NCI-H1436 (cell line): Measurements from ENCODE around the gene UBL4A.

Experiments used
- DNase-seq: peaks from one replicate; lab custom pipeline; 2025; lab: John Stamatoyannopoulos, UW

Gene UBL4A

GRCh38 chrX:154462396-154462795 lies 24.0 kb downstream of the UBL4A start:
- DNase-seq: no peak

GRCh38 chrX:154460326-154460725 lies 26.1 kb downstream of the UBL4A start:
- no peak for DNase-seq

- no peak for DNase-seq
Observed at GRCh38 chrX:154459832-154460231, 26.6 kb downstream of the UBL4A start.

GRCh38 chrX:154458954-154459778 lies 27.2 kb downstream of the UBL4A start:
- peak; percentile 78 for DNase-seq

GRCh38 chrX:154458116-154458953 lies 28.1 kb downstream of the UBL4A start, which contains the start of gene PLXNA3:
Gene PLXNA3, plus strand, starts transcription at chrX:154458281. Its CDS starts 1,903 bp downstream, at chrX:154460184.
- peak; percentile 35 for DNase-seq

- DNase-seq: peak; percentile 76
Observed at GRCh38 chrX:154457491-154458115, 28.8 kb downstream of the UBL4A start.

- DNase-seq: no peak
Observed at GRCh38 chrX:154452823-154453222, 33.6 kb downstream of the UBL4A start.

- no peak for DNase-seq
Observed at GRCh38 chrX:154450312-154450711, 36.1 kb downstream of the UBL4A start.

GRCh38 chrX:154449618-154450017 lies 36.8 kb downstream of the UBL4A start:
- DNase-seq: no peak

- no peak for DNase-seq
Observed at GRCh38 chrX:154448484-154448883, 37.9 kb downstream of the UBL4A start.

GRCh38 chrX:154446430-154446829 lies 40.0 kb downstream of the UBL4A start:
- no peak for DNase-seq

GRCh38 chrX:154445776-154446175 lies 40.6 kb downstream of the UBL4A start:
- DNase-seq: no peak

- no peak for DNase-seq
Observed at GRCh38 chrX:154444755-154445246, 41.6 kb downstream of the UBL4A start.

- peak; percentile 74 for DNase-seq
Observed at GRCh38 chrX:154443992-154444754, 42.2 kb downstream of the UBL4A start, which contains the start of gene FAM50A. Gene FAM50A, plus strand, starts transcription at chrX:154444141. Its CDS starts 95 bp downstream, at chrX:154444236.

- no peak for DNase-seq
Observed at GRCh38 chrX:154443479-154443910, 42.9 kb downstream of the UBL4A start.

- no peak for DNase-seq
Observed at GRCh38 chrX:154441984-154442707, 44.3 kb downstream of the UBL4A start.

GRCh38 chrX:154441564-154441963 lies 44.9 kb downstream of the UBL4A start:
- DNase-seq: no peak

- no peak for DNase-seq
Observed at GRCh38 chrX:154440623-154441357, 45.6 kb downstream of the UBL4A start.

- DNase-seq: no peak
Observed at GRCh38 chrX:154439841-154440240, 46.6 kb downstream of the UBL4A start.
